IMR-90 (cell line): Measurements from ENCODE around the gene SLCO3A1. TPM values are rescaled to one million over a fixed set of nuclear protein-coding genes. Genes with fewer than 3 reads are reported as not detected.

Experiments used
- ATAC-seq: fragments of 200-7000 bp; cut with Tn5 transposase; 2 replicates; pipeline ENCODE4 v1.9.1; 2020; ENCODE audit warnings: low read depth, mild to moderate bottlenecking, moderate library complexity
- BruUV-seq: library from RNA; stranded (reverse); fragments of 400-500 nt; replicated peaks from 2 replicates; lab custom pipeline; 2021; lab: Mats Ljungman, UMichigan
- CTCF ChIA-PET: fragments of 300-600 bp; formaldehyde crosslinking; extraction: SDS; loops from one replicate; lab custom pipeline; 2021; ENCODE audit warnings: antibody characterized with exemption; lab: Yijun Ruan, JAX
- POLR2A ChIA-PET: fragments of 300-600 bp; sonication (Branson Sonifier 250); formaldehyde crosslinking; loops from one replicate; lab custom pipeline; 2022; ENCODE audit warnings: antibody characterized with exemption; ENCODE audit not compliant: unreplicated experiment; lab: Charles Lee
- DNase-seq: peaks from one replicate; pipeline ENCODE4 v3.0.0; 2013
- H2AFZ ChIP-seq: replicated peaks from 2 replicates; pipeline ENCODE3; 2013; ENCODE audit warnings: low read length, mild to moderate bottlenecking; ENCODE audit not compliant: poor library complexity
- H2AK5ac ChIP-seq: 2 replicates; pipeline ENCODE4 v1.6.1; 2013; ENCODE audit warnings: low read depth, low read length, inconsistent platforms
- H2AK9ac ChIP-seq: replicated peaks from 2 replicates; pipeline ENCODE3; 2013; ENCODE audit warnings: mild to moderate bottlenecking, low read depth, low read length, moderate library complexity; ENCODE audit not compliant: poor library complexity
- H2BK120ac ChIP-seq: 2 replicates; pipeline ENCODE4 v1.6.1; 2013; ENCODE audit warnings: low read depth, low read length, inconsistent platforms
- H2BK15ac ChIP-seq: 3 replicates; pipeline ENCODE4 v1.6.1; 2013; ENCODE audit warnings: low read depth, low read length, inconsistent platforms
- H2BK20ac ChIP-seq: 2 replicates; pipeline ENCODE4 v1.6.1; 2013; ENCODE audit warnings: low read depth, mild to moderate bottlenecking, inconsistent platforms, low read length, moderate library complexity
- H2BK5ac ChIP-seq: 2 replicates; pipeline ENCODE4 v1.6.1; 2013; ENCODE audit warnings: mild to moderate bottlenecking, low read depth, low read length, inconsistent platforms; ENCODE audit not compliant: poor library complexity, severe bottlenecking
- H3K14ac ChIP-seq: replicated peaks from 2 replicates; pipeline ENCODE4 v1.6.1; 2013; ENCODE audit warnings: low read depth, low read length, inconsistent platforms
- H3K18ac ChIP-seq: 2 replicates; pipeline ENCODE4 v1.6.1; 2013; ENCODE audit warnings: low read depth, low read length, control low read depth
- H3K23ac ChIP-seq: 2 replicates; pipeline ENCODE4 v1.6.1; 2013; ENCODE audit warnings: low read depth, low read length, inconsistent platforms
- H3K27ac ChIP-seq: 2 replicates; pipeline ENCODE4 v1.5.1; 2013; ENCODE audit warnings: mild to moderate bottlenecking, control low read depth, low read length; ENCODE audit not compliant: insufficient read depth
- H3K27me3 ChIP-seq: 2 replicates; pipeline ENCODE4 v1.6.1; 2013; ENCODE audit warnings: low read length; ENCODE audit not compliant: control insufficient read depth, insufficient read depth
- H3K36me3 ChIP-seq: 2 replicates; pipeline ENCODE4 v1.6.1; 2013; ENCODE audit warnings: low read length, mixed read lengths; ENCODE audit not compliant: control insufficient read depth, insufficient read depth
- H3K4ac ChIP-seq: 2 replicates; pipeline ENCODE4 v1.6.1; 2013; ENCODE audit warnings: low read depth, low read length, inconsistent platforms
- H3K4me1 ChIP-seq: 2 replicates; pipeline ENCODE4 v1.6.1; 2013; ENCODE audit warnings: low read length, mixed read lengths; ENCODE audit not compliant: control insufficient read depth, insufficient read depth
- H3K4me2 ChIP-seq: 2 replicates; pipeline ENCODE4 v1.6.1; 2013; ENCODE audit warnings: low read depth, mild to moderate bottlenecking, control low read depth, low read length, moderate library complexity
- H3K4me3 ChIP-seq: 2 replicates; pipeline ENCODE4 v1.5.1; 2013; ENCODE audit warnings: low read depth, mild to moderate bottlenecking, control low read depth, low read length, moderate library complexity; ENCODE audit not compliant: insufficient read depth
- H3K56ac ChIP-seq: 2 replicates; pipeline ENCODE4 v1.6.1; 2013; ENCODE audit warnings: low read length, inconsistent platforms; ENCODE audit not compliant: insufficient read depth; ENCODE audit errors: extremely low read depth
- H3K79me1 ChIP-seq, 2 experiments: 2 replicates each; pipeline ENCODE4 v1.6.1; 2013; ENCODE audit warnings: low read length in 2 of 2, inconsistent platforms in 1 of 2, low read depth in 1 of 2
- H3K9ac ChIP-seq: 2 replicates; pipeline ENCODE4 v1.6.1; 2013; ENCODE audit warnings: low read depth, low read length, control low read depth
- H3K9me1 ChIP-seq: 2 replicates; pipeline ENCODE4 v1.6.1; 2013; ENCODE audit warnings: low read length, inconsistent platforms; ENCODE audit not compliant: insufficient read depth
- H3K9me3 ChIP-seq: 2 replicates; pipeline ENCODE4 v1.6.1; 2013; ENCODE audit warnings: low read length; ENCODE audit not compliant: control insufficient read depth, insufficient read depth
- H4K20me1 ChIP-seq: 2 replicates; pipeline ENCODE4 v1.6.1; 2013; ENCODE audit warnings: low read length, inconsistent platforms; ENCODE audit not compliant: insufficient read depth
- H4K5ac ChIP-seq: 2 replicates; pipeline ENCODE4 v1.6.1; 2013; ENCODE audit warnings: mild to moderate bottlenecking, low read depth, low read length, control low read depth
- H4K8ac ChIP-seq, 2 experiments: 2 replicates each; pipeline ENCODE4 v1.6.1; 2013; ENCODE audit warnings: low read depth in 2 of 2, low read length in 2 of 2, control low read depth in 1 of 2, inconsistent platforms in 1 of 2
- H4K91ac ChIP-seq: 2 replicates; pipeline ENCODE4 v1.6.1; 2013; ENCODE audit warnings: low read depth, low read length, inconsistent platforms; ENCODE audit not compliant: insufficient read depth
- CEBPB ChIP-seq: IDR thresholded peaks from 2 replicates; pipeline ENCODE4 v1.6.1; 2012; ENCODE audit warnings: low read depth, low read length, improper control_type of control experiment
- WGBS, 2 experiments: methylation state at CpG; one replicate each; pipeline versions ENCODE4 v1.1.5 to v1.1.7; 2013; ENCODE audit warnings: missing lambda C conversion rate in 2 of 2; ENCODE audit not compliant: insufficient read length in 1 of 2; ENCODE audit errors: extremely low coverage in 2 of 2; 5-methylcytosine and 5-hydroxymethylcytosine counted together
- dilution Hi-C: fragments of 300-500 bp; cut with HindIII; formaldehyde crosslinking; loops from one replicate; pipeline ENCODE4 v1.14.3; 2018; ENCODE audit warnings: low sequenced_read_pairs; ENCODE audit not compliant: unreplicated experiment
- in situ Hi-C: fragments of 300-500 bp; cut with MboI; formaldehyde crosslinking; loops from 3 replicates; pipeline ENCODE4 v1.14.3; 2019; ENCODE audit warnings: low sequenced_read_pairs, inconsistent platforms, mixed read lengths
- intact Hi-C: fragments of 100-400 bp; cut with micrococcal nuclease; formaldehyde crosslinking; loops from 2 replicates; pipeline ENCODE4 v1.10.0; 2022
- polyA plus RNA-seq, 3 experiments: library from polyadenylated mRNA; depleted of rRNA; stranded (reverse); fragments of >200 nt; gene quantifications; 2 replicates each; pipeline ENCODE4 v1.2.3, GENCODE V29; 2012; ENCODE audit warnings: low replicate concordance in 1 of 3
- total RNA-seq: library from RNA; depleted of rRNA; stranded (reverse); fragments of >200 nt; gene quantifications from 2 replicates; pipeline ENCODE4 v1.2.3, GENCODE V29; 2012

SLCO3A1 gene
- total and polyA plus RNA-seq, 2 of the 4 experiments (the other 2 are of a cell fraction), result 4.7 to 8.1 TPM

DNA sequence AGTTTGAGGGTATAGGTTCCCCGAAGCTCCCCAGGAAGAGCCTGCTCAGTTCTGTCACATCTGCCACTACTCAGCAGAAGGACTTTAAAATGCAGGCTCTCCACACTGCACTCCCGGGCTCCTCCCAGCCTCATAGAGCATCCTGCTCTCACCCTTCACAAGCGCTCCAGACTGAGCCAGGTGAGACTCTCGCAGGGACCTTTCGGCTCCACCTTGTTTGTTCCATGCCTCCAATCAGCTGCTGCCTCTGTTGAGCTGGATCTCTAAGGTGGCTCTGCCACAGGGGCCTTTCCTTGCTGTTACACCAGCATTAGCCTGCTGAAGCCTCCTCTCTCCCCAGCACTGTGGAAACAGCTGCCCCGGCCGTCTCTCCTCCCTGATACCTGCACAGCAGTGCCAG is 56.1 kb downstream of the SLCO3A1 start:
- Histone ChIP-seq H3K9me1 (0 out of 2 replicates have a peak, but pooled peaks cover 3% of the 10 kb centered on the region), H3K4ac (no peak overlapping the region), H3K27ac (no peak overlapping the region), H2BK20ac (no peak overlapping the region), H3K14ac (no peak overlapping the region), H2AK5ac (no peak overlapping the region), H3K23ac (no peak overlapping the region), H3K9me3 (no peaks in the 10 kb centered on the region), H4K8ac (no peak overlapping the region), H2BK5ac (no peak overlapping the region), H2AK9ac (no peak overlapping the region), H3K4me2 (no peak overlapping the region), H3K36me3 (no peaks in the 10 kb centered on the region), H3K56ac (no peak overlapping the region), H3K27me3 (no peaks in the 10 kb centered on the region), H3K18ac (no peak overlapping the region), H4K5ac (no peak overlapping the region), H3K9ac (no peak overlapping the region), H4K20me1 (no peaks in the 10 kb centered on the region), H2BK120ac (no peak overlapping the region), H2BK15ac (no peak overlapping the region), H3K79me1 (no peaks in the 10 kb centered on the region; a peak in 1 of 4 replicates), H3K4me3 (no peak overlapping the region), H4K91ac (no peak overlapping the region), H2AFZ (no peak overlapping the region), H3K4me1 (no peaks in the 10 kb centered on the region)
- POLR2A ChIA-PET, result no interaction called here
- dilution Hi-C loops, result no loop called here
- in situ Hi-C loops, result no loop called here
- intact Hi-C loops, result no loop called here
- ATAC-seq (no peak), DNase-seq (no peak)
- no TSS peak for BruUV-seq
- CTCF ChIA-PET, result no interaction called here
- 73% methylated on average over 1 of the region's 7 CpGs; no CpG with 5 or more reads in 1 of the 2 experiments for WGBS, 2 experiments
- no peak for TF ChIP-seq CEBPB
